Mesothelial cell of epicardium (in vitro differentiated cells): ENCODE data around the gene IL20RA. TPM values are rescaled to one million over a fixed set of nuclear protein-coding genes. Genes with fewer than 3 reads are reported as not detected.

Experiments
- DNase-seq, 2 experiments: peaks; one replicate each; pipeline ENCODE4 v3.0.0; 2021; ENCODE audit warnings: low spot score in 2 of 2; ENCODE audit not compliant: unreplicated experiment in 2 of 2
- H3K27ac Mint-ChIP-seq: 2 replicates; pipeline ENCODE4 v1.8.0; 2021; ENCODE audit warnings: mixed read lengths
- H3K27me3 Mint-ChIP-seq: 2 replicates; pipeline ENCODE4 v1.8.0; 2021; ENCODE audit warnings: low read depth, mixed read lengths
- H3K36me3 Mint-ChIP-seq: 2 replicates; pipeline ENCODE4 v1.8.0; 2021; ENCODE audit warnings: mixed read lengths
- H3K4me1 Mint-ChIP-seq: 2 replicates; pipeline ENCODE4 v1.8.0; 2021; ENCODE audit warnings: mixed read lengths
- H3K4me3 Mint-ChIP-seq: 2 replicates; pipeline ENCODE4 v1.8.0; 2021; ENCODE audit warnings: mild to moderate bottlenecking, moderate library complexity, mixed read lengths
- H3K9me3 Mint-ChIP-seq: 2 replicates; pipeline ENCODE4 v1.8.0; 2021; ENCODE audit warnings: mixed read lengths
- CTCF ChIP-seq: fragments of 200-600 bp; sonication (generic); IDR thresholded peaks from one replicate; pipeline ENCODE4 v1.5.0; 2021; ENCODE audit warnings: antibody characterized with exemption; ENCODE audit not compliant: unreplicated experiment
- total RNA-seq: library from RNA; stranded (reverse); gene quantifications from 3 replicates; pipeline ENCODE4 v1.2.1, GENCODE V29; 2021

Gene IL20RA
- total RNA-seq, 1 donor from 2014 or later = 2.1 TPM

- peaks cover 12% of the 10 kb centered on the region for H3K4me1 Mint-ChIP-seq
- TF ChIP-seq CTCF = no peak
- no peak overlapping the region for H3K27ac Mint-ChIP-seq
- peaks cover 6% of the 10 kb centered on the region for H3K27me3 Mint-ChIP-seq
- DNase-seq = no peak
- H3K36me3 Mint-ChIP-seq = no peaks in the 10 kb centered on the region
- no peak overlapping the region for H3K4me3 Mint-ChIP-seq
- H3K9me3 Mint-ChIP-seq = no peaks in the 10 kb centered on the region
These were observed 60.2 kb downstream of the IL20RA start for GRCh38 chr6:136984578-136984977.

GRCh38 chr6:136983687-136984086 is 61.1 kb downstream of the IL20RA start:
- Mint-ChIP-seq H3K27me3 (peaks cover 8% of the 10 kb centered on the region), H3K27ac (no peak overlapping the region), H3K4me1 (peaks cover 5% of the 10 kb centered on the region), H3K4me3 (no peak overlapping the region), H3K9me3 (no peaks in the 10 kb centered on the region), H3K36me3 (no peaks in the 10 kb centered on the region)
- TF ChIP-seq CTCF = no peak
- DNase-seq = no peak

GRCh38 chr6:136982928-136983327 is 61.8 kb downstream of the IL20RA start:
- Mint-ChIP-seq H3K4me3 (no peak overlapping the region), H3K9me3 (no peaks in the 10 kb centered on the region), H3K36me3 (no peaks in the 10 kb centered on the region), H3K4me1 (peaks cover 5% of the 10 kb centered on the region), H3K27ac (no peak overlapping the region), H3K27me3 (peaks cover 8% of the 10 kb centered on the region)
- TF ChIP-seq CTCF = no peak
- no peak for DNase-seq

GRCh38 chr6:136980070-136980469 is 64.7 kb downstream of the IL20RA start:
- TF ChIP-seq CTCF = no peak
- Mint-ChIP-seq H3K9me3 (no peaks in the 10 kb centered on the region), H3K36me3 (no peaks in the 10 kb centered on the region), H3K4me1 (no peaks in the 10 kb centered on the region), H3K27me3 (peaks cover 2% of the 10 kb centered on the region), H3K27ac (no peak overlapping the region), H3K4me3 (no peak overlapping the region)
- DNase-seq = no peak

- peaks cover 2% of the 10 kb centered on the region for H3K27me3 Mint-ChIP-seq
- no peak overlapping the region for H3K27ac Mint-ChIP-seq
- H3K36me3 Mint-ChIP-seq = no peaks in the 10 kb centered on the region
- DNase-seq = no peak
- TF ChIP-seq CTCF = no peak
- H3K4me1 Mint-ChIP-seq = no peaks in the 10 kb centered on the region
- no peaks in the 10 kb centered on the region for H3K9me3 Mint-ChIP-seq
- H3K4me3 Mint-ChIP-seq = no peak overlapping the region
These were observed 65.6 kb downstream of the IL20RA start for GRCh38 chr6:136979206-136979605.

GRCh38 chr6:136977075-136977474 is 67.7 kb downstream of the IL20RA start:
- no peaks in the 10 kb centered on the region for H3K4me1 Mint-ChIP-seq
- H3K36me3 Mint-ChIP-seq = no peaks in the 10 kb centered on the region
- no peak for TF ChIP-seq CTCF
- DNase-seq = no peak
- H3K27me3 Mint-ChIP-seq = peaks cover 2% of the 10 kb centered on the region
- no peak overlapping the region for H3K4me3 Mint-ChIP-seq
- no peaks in the 10 kb centered on the region for H3K9me3 Mint-ChIP-seq
- no peak overlapping the region for H3K27ac Mint-ChIP-seq
